H1 (cell line): ENCODE results near the gene ANO2.

ENCODE experiments used
- CTCF ChIP-seq, 3 experiments: IDR thresholded peaks; 1 replicate in 2 of 3; 2 replicates in 1 of 3; pipeline versions ENCODE4 v1.5.1 to v1.6.1; 2011; ENCODE audit warnings: low read length in 3 of 3, mild to moderate bottlenecking in 3 of 3, inconsistent platforms in 2 of 3, low read depth in 1 of 3, moderate library complexity in 1 of 3; ENCODE audit not compliant: insufficient read depth in 1 of 3; ENCODE audit errors: control extremely low read depth in 1 of 3
- EZH2 ChIP-seq: fragments of 200-600 bp; sonication (generic); IDR thresholded peaks from 2 replicates; pipeline ENCODE4 v1.7.1; 2012; ENCODE audit warnings: low read depth, mild to moderate bottlenecking, moderate library complexity, low read length, inconsistent platforms; ENCODE audit not compliant: severe bottlenecking
- FOSL1 ChIP-seq: IDR thresholded peaks from 2 replicates; pipeline ENCODE4 v1.6.1; 2011; ENCODE audit warnings: mild to moderate bottlenecking, low read depth, low read length, moderate library complexity; ENCODE audit not compliant: insufficient read depth
- HDAC6 ChIP-seq: IDR thresholded peaks from one replicate; pipeline ENCODE4 v1.7.1; 2012; ENCODE audit warnings: low read depth, mild to moderate bottlenecking, inconsistent platforms, low read length, moderate library complexity
- MAX ChIP-seq: IDR thresholded peaks from 2 replicates; pipeline ENCODE4 v1.6.1; 2012; ENCODE audit warnings: inconsistent platforms
- POLR2A ChIP-seq, 2 experiments: IDR thresholded peaks; 1 replicate in 1 of 2; 2 replicates in 1 of 2; pipeline ENCODE4 v1.6.1; 2011; ENCODE audit warnings: low read depth in 2 of 2, low read length in 2 of 2, mild to moderate bottlenecking in 2 of 2; ENCODE audit errors: control extremely low read depth in 1 of 2
- POLR2AphosphoS5 ChIP-seq: IDR thresholded peaks from 2 replicates; pipeline ENCODE4 v1.6.1; 2011; ENCODE audit warnings: low read depth, low read length
- SP1 ChIP-seq: IDR thresholded peaks from 2 replicates; pipeline ENCODE4 v1.6.1; 2011; ENCODE audit warnings: low read depth, low read length
- TAF7 ChIP-seq: optimal IDR thresholded peaks from 2 replicates; pipeline ENCODE3; 2011; ENCODE audit warnings: low read depth, mild to moderate bottlenecking, inconsistent platforms, low read length, moderate library complexity, borderline replicate concordance

- TF ChIP-seq EZH2 (no peak), POLR2AphosphoS5 (no peak), SP1 (no peak), CTCF (IDR thresholded peaks at IDR 0.05; ENCODE audit: control extremely low read depth in 1 of 3, insufficient read depth in 1 of 3, low read depth in 1 of 3, low read length in 3 of 3) (no peak), FOSL1 (no peak), TAF7 (no peak), MAX (no peak), POLR2A (IDR thresholded peaks at IDR 0.05; ENCODE audit: control extremely low read depth in 1 of 2, low read depth in 2 of 2, low read length in 2 of 2) (no peak), HDAC6 (no peak)
These were observed 74.9 kb downstream of the ANO2 start for GRCh38 chr12:5870183-5870582.
